ENCODE data around the gene SLC26A9. TPM values are rescaled to one million over a fixed set of nuclear protein-coding genes. Genes with fewer than 3 reads are reported as not detected.

SLC26A9 gene
- total RNA-seq, 1 experiment from 2014 or later: not detected

- Histone ChIP-seq H3K4me1 (ENCODE audit: insufficient read depth, low read length, poor library complexity, severe bottlenecking) (no peaks in the 10 kb centered on the region), H3K27ac (ENCODE audit: low read depth, low read length, poor library complexity, severe bottlenecking) (no peak overlapping the region), H3K4me3 (ENCODE audit: low read depth, low read length, poor library complexity, severe bottlenecking) (no peak overlapping the region), H3K9me3 (ENCODE audit: low read depth, low read length, poor library complexity, severe bottlenecking) (no peaks in the 10 kb centered on the region), H3K27me3 (replicated peaks; ENCODE audit: insufficient read depth, low read depth, low read length, poor library complexity) (no peaks in the 10 kb centered on the region), H3K36me3 (ENCODE audit: insufficient read depth, low read length, poor library complexity, severe bottlenecking) (no peaks in the 10 kb centered on the region)
- DNase-seq (ENCODE audit: low spot score): no peak
- CTCF ChIA-PET: no interaction called here
- POLR2A ChIA-PET (ENCODE audit: low non-redundant PET): no interaction called here
- BruUV-seq (replicated peaks): no TSS peak
- intact Hi-C loops (cut with micrococcal nuclease; ENCODE audit: unreplicated experiment): no loop called here
- no peak for TF ChIP-seq EZH2 (IDR thresholded peaks at IDR 0.05; ENCODE audit: borderline replicate concordance, low read depth, low read length, poor library complexity, severe bottlenecking)
- TF ChIP-seq CTCF (conservative IDR thresholded peaks at IDR 0.05; ENCODE audit: low read depth, low read length): no peak
Observed at GRCh38 chr1:205969229-205969628, 26.0 kb upstream of the SLC26A9 start.

DNA sequence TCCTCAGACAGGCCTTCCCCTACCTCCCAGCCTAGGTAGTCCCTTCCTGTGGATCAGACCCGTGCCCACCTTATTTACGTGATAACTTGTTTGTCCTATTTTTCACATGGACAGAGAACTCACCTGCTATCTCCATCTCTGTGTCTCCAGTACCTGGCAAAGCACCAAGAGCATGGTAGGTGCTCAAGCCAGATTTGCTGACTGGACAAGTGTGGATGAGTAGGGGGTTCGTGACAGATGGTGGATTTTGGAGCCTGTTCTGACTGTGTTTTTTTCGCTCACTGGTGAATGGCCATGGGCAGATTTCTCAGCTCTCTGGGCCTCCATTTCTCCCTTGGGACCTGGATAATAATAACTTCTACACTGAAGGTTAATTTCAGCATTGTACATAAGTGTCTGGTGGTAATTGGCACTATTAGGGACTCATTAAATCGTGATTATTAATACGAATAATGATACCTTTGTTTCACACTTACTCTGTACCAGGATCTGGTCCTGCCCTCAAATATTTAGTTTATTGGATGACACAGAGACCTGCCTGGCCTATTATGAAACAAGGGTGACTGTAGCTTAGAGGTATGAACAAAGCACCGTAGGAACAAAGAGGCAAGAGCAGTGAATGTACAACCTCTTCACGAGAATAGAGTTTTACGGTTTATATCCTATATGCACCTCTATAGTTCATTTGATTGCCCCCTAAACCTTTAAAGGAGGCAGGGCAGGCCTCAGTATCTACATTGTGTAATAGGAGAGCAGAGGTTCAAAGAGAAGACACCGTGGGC lies 24.5 kb upstream of the SLC26A9 start:
- DNase-seq (ENCODE audit: low spot score): no peak
- no peaks in the 10 kb centered on the region for H3K36me3 ChIP-seq (ENCODE audit: insufficient read depth, low read length, poor library complexity, severe bottlenecking)
- POLR2A ChIA-PET (ENCODE audit: low non-redundant PET): no interaction called here
- H3K4me1 ChIP-seq (ENCODE audit: insufficient read depth, low read length, poor library complexity, severe bottlenecking): no peaks in the 10 kb centered on the region
- intact Hi-C loops (cut with micrococcal nuclease; ENCODE audit: unreplicated experiment): no loop called here
- CTCF ChIA-PET: interaction anchor here (0.6 to 1.1 kb wide), 2 partner anchors 9 kb away, joined by 3 to 5 read pairs; no protein-coding TSS in a partner anchor
- TF ChIP-seq CTCF (conservative IDR thresholded peaks at IDR 0.05; ENCODE audit: low read depth, low read length): no peak
- no peaks in the 10 kb centered on the region for H3K27me3 ChIP-seq (replicated peaks; ENCODE audit: insufficient read depth, low read depth, low read length, poor library complexity)
- BruUV-seq (replicated peaks): no TSS peak
- no peak overlapping the region for H3K27ac ChIP-seq (ENCODE audit: low read depth, low read length, poor library complexity, severe bottlenecking)
- no peaks in the 10 kb centered on the region for H3K9me3 ChIP-seq (ENCODE audit: low read depth, low read length, poor library complexity, severe bottlenecking)
- no peak overlapping the region for H3K4me3 ChIP-seq (ENCODE audit: low read depth, low read length, poor library complexity, severe bottlenecking)

DNA sequence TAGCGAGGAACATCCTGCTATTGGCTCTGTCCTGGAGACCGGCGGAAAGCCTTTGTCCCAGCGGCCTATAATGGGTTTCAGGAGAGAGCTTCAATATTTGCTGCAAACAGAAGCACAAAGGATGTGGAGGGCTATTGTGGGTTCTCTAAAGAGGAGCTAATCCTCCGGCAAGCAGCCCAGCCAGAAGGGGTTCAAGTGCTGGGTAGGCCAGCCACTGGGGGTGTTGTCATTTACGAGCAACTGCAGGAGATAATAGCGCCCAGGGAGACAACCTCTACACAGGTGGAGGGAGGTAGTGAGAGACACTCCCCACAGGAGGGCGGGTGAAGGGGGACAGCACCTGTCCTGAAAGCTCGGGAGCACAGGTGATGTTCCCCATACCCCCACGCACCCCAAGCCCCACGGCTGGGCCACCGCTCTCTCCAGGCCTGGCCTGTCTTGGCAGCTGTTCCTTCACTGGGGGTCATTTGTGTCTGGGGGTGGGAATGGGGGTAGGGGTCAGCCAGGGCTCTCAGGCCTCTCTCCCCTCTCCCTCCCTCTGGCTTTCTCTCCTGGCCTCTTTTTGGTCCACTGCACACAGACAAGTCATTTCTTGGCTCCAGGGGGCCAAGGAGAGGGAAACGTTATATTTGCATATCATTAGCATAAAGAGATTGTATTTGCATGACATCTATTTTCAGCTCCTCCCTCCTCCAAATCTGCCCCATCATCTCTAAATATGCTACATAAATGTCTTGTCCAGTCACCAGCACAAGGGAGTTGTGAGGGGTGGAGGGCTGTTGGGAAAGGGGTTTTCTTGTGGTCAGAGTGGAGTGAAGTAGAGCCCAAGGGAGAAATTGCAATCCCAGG lies 22.0 kb upstream of the SLC26A9 start:
- no peak for DNase-seq (ENCODE audit: low spot score)
- peaks cover 14% of the 10 kb centered on the region for H3K4me1 ChIP-seq (ENCODE audit: insufficient read depth, low read length, poor library complexity, severe bottlenecking)
- ChIA-PET POLR2A (ENCODE audit: low non-redundant PET) (no interaction called here), CTCF (interaction anchor here (0.8 kb wide), 1 partner anchor 12 kb away, joined by 3 read pairs; no protein-coding TSS in a partner anchor)
- no peaks in the 10 kb centered on the region for H3K36me3 ChIP-seq (ENCODE audit: insufficient read depth, low read length, poor library complexity, severe bottlenecking)
- no peak overlapping the region for H3K27ac ChIP-seq (ENCODE audit: low read depth, low read length, poor library complexity, severe bottlenecking)
- no TSS peak for BruUV-seq (replicated peaks)
- H3K9me3 ChIP-seq (ENCODE audit: low read depth, low read length, poor library complexity, severe bottlenecking): no peaks in the 10 kb centered on the region
- TF ChIP-seq CTCF (conservative IDR thresholded peaks at IDR 0.05; ENCODE audit: low read depth, low read length) (no peak), EZH2 (IDR thresholded peaks at IDR 0.05; ENCODE audit: borderline replicate concordance, low read depth, low read length, poor library complexity, severe bottlenecking) (no peak)
- intact Hi-C loops (cut with micrococcal nuclease; ENCODE audit: unreplicated experiment): no loop called here
- no peak overlapping the region for H3K4me3 ChIP-seq (ENCODE audit: low read depth, low read length, poor library complexity, severe bottlenecking)
- no peaks in the 10 kb centered on the region for H3K27me3 ChIP-seq (replicated peaks; ENCODE audit: insufficient read depth, low read depth, low read length, poor library complexity)

Data from A673 (cell line).